NCI-H524 treated with DMSO at 0.1 percent for 48 hours (cell line): ENCODE measurements around the gene ZNF394.

ENCODE experiments used
- DNase-seq: peaks from one replicate; lab custom pipeline; 2025; lab: John Stamatoyannopoulos, UW

Gene ZNF394

GRCh38 chr7:99493823-99494222, 6.3 kb downstream of the ZNF394 start:
- no peak for DNase-seq

- DNase-seq, result no peak
Measured at GRCh38 chr7:99490878-99491277, 9.2 kb downstream of the ZNF394 start.

- DNase-seq, result no peak
Measured at GRCh38 chr7:99489235-99489634, 10.8 kb downstream of the ZNF394 start.

DNA sequence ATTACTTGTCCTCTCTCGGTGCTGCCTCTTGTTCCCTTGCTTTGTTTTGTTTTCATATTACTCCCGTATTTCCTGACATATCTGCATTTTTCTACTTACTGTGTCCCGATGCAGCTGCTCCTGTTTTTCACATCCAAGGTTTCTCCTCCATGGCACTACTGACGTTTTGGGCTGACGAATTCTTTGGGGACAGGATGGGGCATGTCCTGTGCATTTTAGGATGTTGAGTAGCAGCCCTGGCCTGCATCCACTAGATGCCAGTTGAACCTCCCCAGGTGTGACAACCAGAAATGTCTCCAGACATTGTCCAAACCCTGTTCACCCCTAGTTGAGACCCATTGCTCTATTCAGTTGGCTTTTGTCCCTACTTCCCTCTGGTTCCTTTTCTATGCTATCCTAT, 15.0 kb downstream of the ZNF394 start:
- DNase-seq, result no peak

GRCh38 chr7:99478464-99479440, 21.3 kb downstream of the ZNF394 start:
- no peak for DNase-seq

DNA sequence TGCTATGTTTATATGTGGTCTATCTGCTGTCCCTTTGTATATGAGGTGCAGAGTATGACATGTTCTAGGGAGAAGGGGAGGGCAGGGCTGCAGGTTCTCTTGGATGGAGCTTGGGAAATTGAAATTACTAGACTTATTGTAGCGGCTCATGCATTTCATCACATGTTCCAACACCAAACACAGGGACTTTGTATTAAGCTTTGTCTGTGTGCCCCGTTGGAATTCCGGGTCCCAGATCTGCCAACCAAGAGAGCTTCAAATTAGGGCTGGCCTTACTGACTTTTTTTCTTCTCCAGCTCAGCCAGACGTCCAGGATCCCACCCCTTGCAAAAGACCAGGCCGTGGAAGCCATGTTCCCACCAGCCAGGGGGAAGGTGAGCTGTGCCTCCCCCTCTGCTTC, 24.0 kb downstream of the ZNF394 start:
- DNase-seq, result no peak

DNA sequence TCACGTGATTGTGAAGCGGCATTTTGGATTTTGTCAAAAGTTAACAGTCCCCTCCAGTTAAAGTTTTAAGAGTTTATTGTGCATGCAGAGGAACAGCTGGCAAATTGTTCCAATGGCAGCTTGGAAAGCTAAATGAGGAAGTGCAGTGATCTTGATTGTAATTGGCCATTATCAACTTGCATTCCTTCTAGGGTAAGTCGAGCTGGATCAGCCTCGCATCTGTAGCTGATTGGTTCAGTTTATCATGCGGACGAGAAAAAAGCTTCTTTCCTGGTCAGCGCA, 26.8 kb downstream of the ZNF394 start:
- DNase-seq, result no peak

DNA sequence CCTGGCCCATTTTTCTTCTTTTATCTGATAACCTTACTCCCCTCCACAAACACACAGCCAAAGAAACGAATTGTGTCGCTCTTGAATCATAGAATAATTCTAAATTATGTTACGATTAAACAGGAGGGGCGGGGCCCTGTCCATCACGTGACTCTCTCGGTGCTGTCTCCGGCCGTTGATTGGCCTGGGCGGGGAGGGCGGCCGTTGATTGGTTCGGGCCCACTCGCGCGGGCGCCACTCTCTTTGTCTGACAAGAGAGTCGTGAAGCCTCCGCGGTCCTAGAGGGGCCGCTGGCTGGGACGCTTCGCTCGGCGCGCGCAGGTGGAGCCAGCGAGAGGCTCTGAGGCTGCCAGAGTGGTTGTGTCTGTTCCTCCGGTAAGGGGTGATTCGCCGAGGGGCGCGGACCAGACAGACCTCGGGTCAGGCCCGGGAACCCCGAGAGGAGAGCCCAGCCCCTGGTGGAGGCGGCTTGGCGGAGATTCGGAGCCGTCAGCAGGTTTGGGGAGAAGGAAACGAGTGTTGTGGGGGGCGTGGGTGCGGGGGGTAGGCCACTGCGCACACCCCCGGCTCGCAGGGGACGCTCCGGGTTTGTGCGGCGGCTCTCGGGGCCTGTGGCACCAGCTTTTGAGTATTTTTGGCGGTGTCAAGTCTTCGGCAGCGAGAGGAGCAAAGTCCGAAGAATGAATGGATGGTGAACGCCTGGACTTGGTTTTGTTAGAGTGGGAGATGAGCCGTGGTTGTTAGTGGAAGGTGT, 27.3 kb downstream of the ZNF394 start, which contains the start of gene ZNF789:
ZNF789 (plus strand) TSS at position 330 of the 754 bp plus-strand sequence. CDS start 3,567 bp downstream, outside the sequence.
- peak; percentile 59 for DNase-seq

DNA sequence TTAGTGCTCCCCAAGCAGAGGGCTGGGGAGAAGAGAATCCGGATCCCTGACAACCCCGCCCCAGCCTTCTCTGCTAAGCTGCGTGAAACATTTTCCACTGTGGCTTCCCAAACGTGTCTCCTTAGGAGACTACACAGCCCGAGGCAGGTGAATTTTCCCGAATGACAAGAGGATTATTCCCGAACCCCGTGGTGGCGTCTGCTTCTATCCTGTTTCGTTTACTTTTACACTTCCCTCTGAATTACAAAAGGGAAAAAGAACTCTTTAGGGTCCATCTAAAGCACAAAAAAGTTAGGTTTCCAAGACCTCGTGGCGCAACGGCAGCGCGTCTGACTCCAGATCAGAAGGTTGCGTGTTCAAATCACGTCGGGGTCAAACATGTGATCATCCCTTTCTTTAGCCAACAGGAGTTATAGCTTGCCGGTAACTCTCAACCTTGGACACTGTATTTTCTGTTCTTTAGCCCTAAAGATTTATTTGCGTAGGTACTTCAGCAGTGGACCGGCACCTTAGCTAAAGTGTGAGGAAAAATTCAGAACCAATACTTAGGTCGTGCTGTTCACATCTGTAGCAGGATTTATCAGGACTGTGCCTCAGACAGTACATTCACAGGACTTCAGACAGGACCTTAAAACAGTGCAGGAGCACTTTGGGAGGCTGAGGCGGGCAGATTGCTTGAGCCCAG, 30.6 kb downstream of the ZNF394 start:
- no peak for DNase-seq

DNA sequence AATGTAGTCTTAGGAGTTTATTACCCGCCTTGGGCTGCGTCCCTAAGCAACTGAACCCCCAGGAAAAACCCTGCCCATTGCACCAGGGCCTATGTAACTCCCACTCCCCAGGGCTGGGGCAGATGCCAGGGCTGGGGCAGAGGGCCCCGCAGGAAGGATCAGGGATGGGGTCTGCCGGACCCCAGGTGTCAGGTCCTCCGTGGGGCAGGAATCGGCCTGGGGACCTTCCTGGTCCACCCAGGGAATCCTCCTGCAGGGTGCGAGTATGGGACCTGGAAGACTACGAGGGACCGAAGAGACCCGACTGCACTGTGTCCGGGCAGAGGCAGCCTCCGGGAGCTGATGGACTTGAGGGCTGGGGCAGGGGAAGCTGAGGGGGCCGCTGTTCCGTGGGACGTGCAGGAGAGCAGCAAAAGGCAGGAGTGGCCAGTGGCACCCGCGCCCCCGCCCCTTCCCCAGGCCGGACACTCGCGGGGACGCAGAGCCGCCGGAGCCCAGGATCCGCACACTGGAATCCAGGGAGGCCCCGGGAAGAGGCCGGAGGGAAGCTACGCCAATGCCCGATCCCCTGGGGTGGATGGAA, 31.7 kb downstream of the ZNF394 start:
- DNase-seq, result no peak

- no peak for DNase-seq
Measured at GRCh38 chr7:99465421-99465768, 34.7 kb downstream of the ZNF394 start.

- no peak for DNase-seq
Measured at GRCh38 chr7:99461221-99461620, 38.9 kb downstream of the ZNF394 start.

- DNase-seq, result no peak
Measured at GRCh38 chr7:99460651-99461050, 39.4 kb downstream of the ZNF394 start.

DNA sequence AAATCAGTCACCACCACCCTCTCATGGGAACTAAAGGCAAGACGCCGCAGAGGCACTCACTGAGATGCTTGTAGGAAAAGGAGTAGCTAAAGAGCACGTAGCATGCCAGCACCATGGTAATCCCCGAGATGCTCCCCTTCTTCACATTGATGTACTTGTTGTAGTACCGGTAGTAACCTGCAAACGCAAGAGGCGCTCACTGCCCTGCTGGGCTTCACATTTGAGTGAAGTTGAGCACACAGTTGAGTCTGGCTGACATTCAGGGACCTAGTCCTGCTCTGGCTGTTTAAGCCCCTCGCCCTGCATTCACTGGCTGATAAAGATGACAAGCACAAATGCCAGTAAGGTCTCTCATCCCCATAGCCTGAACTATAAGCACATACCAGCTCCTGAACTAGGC, 41.0 kb downstream of the ZNF394 start:
- DNase-seq, result no peak

DNA sequence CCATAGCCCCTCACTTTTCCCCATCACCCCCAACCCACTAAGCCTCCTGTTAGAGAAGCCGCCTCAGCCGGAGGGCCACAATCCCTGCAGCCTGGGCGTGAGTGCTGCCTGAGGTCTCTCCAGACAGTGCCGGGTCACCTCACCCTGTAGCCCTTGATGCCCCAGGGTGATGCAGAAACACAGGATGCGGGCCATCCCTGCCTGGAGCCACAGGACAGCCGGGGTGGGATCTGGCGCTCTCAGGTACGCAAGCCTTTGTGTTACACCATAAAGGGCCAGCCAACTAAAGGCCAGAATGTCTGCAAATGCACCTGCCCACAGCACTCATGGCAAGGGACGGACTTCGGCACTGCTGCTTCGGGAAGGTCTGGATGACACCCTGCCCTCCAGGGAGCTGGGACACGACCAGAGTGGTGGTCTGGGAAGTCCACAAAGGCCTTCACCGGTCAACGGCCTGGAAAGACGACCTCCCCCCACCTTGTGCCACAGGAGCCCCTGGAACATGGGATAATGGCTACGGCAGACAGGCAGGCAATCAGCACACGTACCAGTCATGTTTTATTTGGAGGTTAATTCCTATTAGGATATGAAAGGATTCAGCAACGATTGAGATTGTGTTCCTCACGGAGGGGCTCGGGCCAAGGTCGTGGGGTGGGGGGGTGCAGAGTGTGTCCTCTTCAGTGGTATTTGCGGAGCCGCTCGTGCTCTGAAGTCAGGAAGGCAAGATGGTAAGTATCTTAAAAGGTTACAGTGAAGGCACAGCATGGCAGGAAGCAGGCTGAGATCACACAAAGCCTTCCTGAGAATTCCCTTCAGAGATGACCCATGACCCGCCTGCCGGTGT, 42.2 kb downstream of the ZNF394 start:
- no peak for DNase-seq

DNA sequence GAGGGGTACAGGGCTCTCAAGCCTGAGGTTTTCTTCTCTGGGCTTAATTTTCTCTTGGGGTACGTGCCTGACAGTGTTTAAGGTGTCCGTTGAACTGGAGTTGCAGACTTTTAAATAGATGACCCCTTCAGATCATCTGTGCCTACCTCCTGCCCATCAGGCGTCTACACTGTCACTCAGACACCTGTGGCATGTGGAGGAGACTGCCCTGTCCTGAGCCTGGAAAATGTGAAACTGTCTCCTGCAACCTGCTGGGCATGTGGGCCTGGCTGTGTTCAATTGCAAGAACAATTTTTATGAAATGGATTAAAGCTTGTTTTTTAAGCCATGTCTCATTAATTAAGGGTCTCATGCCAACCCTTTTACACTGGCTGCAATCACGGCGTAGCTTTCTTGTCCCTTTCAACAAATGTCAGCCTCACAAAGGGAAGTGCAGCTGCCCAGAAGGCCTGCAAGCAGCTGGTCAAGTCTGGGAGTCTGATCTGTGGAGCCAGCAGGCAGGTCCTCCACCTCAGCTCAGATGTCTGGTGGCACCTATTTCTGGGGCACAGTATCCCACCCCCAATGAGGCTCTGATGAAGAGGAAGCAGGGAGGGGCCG, 42.9 kb downstream of the ZNF394 start:
- DNase-seq, result no peak

DNA sequence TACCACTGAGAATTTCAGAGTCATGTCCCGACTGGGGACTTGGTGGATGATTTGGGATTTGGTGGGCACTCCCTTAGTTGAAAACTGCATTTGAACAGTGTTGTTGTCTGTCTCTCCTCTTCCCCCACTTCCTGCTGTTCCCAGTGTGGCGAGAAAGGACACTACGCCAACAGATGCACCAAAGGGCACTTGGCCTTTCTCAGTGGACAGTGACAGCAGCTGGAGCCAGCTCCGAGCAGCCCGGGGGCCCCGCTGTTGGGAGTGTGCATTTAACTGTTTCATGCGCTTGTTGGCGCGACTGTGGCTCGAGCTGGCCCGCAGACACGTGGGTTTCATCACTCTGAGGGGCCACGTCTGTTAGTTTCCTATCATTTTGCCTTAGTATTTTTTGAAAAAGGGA, 43.8 kb downstream of the ZNF394 start:
- no peak for DNase-seq

DNA sequence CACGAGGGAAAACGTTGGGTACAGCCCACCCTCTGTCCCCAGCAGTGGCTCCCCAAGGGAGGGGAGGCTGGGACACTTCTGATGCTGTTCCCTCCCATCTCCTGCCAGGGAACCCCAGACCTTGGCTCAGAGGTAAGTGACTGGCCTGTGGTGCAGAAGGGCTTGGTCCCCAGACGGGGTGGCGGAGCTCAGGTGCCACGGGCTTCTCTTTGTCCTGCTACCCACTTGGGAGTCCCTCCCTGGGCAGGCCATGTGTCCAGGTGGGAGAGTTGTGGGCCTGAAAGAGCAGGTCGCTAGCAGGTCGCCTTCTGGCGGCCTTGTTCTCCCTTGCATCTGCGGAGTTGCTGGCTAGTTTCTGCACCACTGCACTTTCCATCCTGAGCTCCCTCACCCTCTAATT, 44.2 kb downstream of the ZNF394 start:
- no peak for DNase-seq

GRCh38 chr7:99453105-99453504, 47.0 kb downstream of the ZNF394 start:
- DNase-seq, result no peak

DNA sequence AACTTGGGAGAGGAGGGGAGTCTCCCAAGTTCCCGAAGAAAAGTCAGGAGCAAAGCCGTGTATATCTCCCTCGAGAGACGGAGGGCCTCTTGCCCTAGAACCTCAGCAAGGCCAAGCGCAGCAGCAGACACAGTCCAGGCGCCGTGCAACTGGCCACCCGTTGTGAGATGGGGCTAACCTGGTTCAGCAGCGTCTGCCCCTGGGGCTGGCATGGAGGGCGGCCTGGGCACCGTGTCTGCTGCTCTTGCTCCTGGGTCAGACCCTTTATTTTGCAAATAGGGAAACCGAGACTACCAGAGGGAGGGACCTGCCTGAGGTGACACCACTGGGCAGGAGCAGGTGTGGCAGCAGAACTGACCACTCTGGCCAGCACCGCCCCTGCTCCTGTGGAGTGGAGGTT, 47.5 kb downstream of the ZNF394 start:
- no peak for DNase-seq

- DNase-seq, result no peak
Measured at GRCh38 chr7:99451936-99452335, 48.1 kb downstream of the ZNF394 start.
